Endothelial cell of umbilical vein (primary cell): ENCODE results near the gene KRTAP1-3. TPM values are rescaled to one million over a fixed set of nuclear protein-coding genes. Genes with fewer than 3 reads are reported as not detected.

ENCODE experiments used
- BruUV-seq: library from RNA; stranded (reverse); fragments of 400-500 nt; replicated peaks from 2 replicates; lab custom pipeline; 2021; lab: Mats Ljungman, UMichigan
- CTCF ChIA-PET: fragments of 300-600, 350-600 bp; sonication (Branson Sonifier 250); formaldehyde crosslinking; loops from one replicate; lab custom pipeline; 2021; ENCODE audit warnings: antibody characterized with exemption, inconsistent platforms; lab: Charles Lee
- POLR2A ChIA-PET: fragments of 300-600, 350-600 bp; sonication (Branson Sonifier 250); formaldehyde crosslinking; loops from one replicate; lab custom pipeline; 2021; ENCODE audit warnings: antibody characterized with exemption, inconsistent platforms; lab: Charles Lee
- DNase-seq: peaks from one replicate; pipeline ENCODE4 v3.0.0-alpha.2; 2011; ENCODE audit warnings: low read depth, low spot score
- FAIRE-seq: peaks from 2 replicates; lab custom pipeline; 2011; peaks lifted over from hg19 to GRCh38; lab: Jason Lieb, UNC
- H2AFZ ChIP-seq: 2 replicates; pipeline ENCODE4 v1.6.0; 2012; ENCODE audit warnings: low read depth, low read length, control low read depth, inconsistent platforms
- H3K27ac ChIP-seq: 2 replicates; pipeline ENCODE4 v1.5.1; 2011; ENCODE audit warnings: low read depth, mild to moderate bottlenecking, control low read depth, low read length, moderate library complexity; ENCODE audit not compliant: insufficient read depth
- H3K27me3 ChIP-seq, 2 experiments: 2 replicates each; pipeline versions ENCODE4 v1.6.0 to v1.6.1; 2011; ENCODE audit warnings: low read length in 2 of 2, mixed read lengths in 1 of 2; ENCODE audit not compliant: control insufficient read depth in 2 of 2, insufficient read depth in 2 of 2
- H3K36me3 ChIP-seq, 2 experiments: 2 replicates in 1 of 2; 3 replicates in 1 of 2; pipeline ENCODE4 v1.5.1; 2011; ENCODE audit warnings: low read length in 2 of 2, mild to moderate bottlenecking in 1 of 2, moderate library complexity in 1 of 2; ENCODE audit not compliant: control insufficient read depth in 2 of 2, insufficient read depth in 2 of 2; ENCODE audit errors: extremely low read depth in 1 of 2
- H3K4me1 ChIP-seq: 3 replicates; pipeline ENCODE4 v1.5.1; 2011; ENCODE audit warnings: mild to moderate bottlenecking, low read length; ENCODE audit not compliant: control insufficient read depth, insufficient read depth; ENCODE audit errors: extremely low read depth
- H3K4me2 ChIP-seq: 2 replicates; pipeline ENCODE4 v1.6.1; 2011; ENCODE audit warnings: low read length, control low read depth, mixed read lengths; ENCODE audit not compliant: insufficient read depth
- H3K4me3 ChIP-seq, 3 experiments: fragments of 200-600 bp in 1 of 3; sonication (generic), shearing (Covaris generic) in 1 of 3; replicated peaks in 1 of 3; 2 replicates each; pipeline ENCODE4 v1.5.1; 2011 to 2016; ENCODE audit warnings: control low read depth in 3 of 3, low read length in 3 of 3, mild to moderate bottlenecking in 2 of 3, inconsistent platforms in 1 of 3, low read depth in 1 of 3, moderate library complexity in 1 of 3; ENCODE audit not compliant: insufficient read depth in 1 of 3
- H3K79me2 ChIP-seq: 2 replicates; pipeline ENCODE4 v1.6.0; 2012; ENCODE audit warnings: low read length, inconsistent platforms; ENCODE audit not compliant: control insufficient read depth, insufficient read depth
- H3K9ac ChIP-seq: replicated peaks from 2 replicates; pipeline ENCODE3; 2011; ENCODE audit warnings: low read length, control low read depth; ENCODE audit not compliant: insufficient read depth; ENCODE audit errors: extremely low read depth
- H3K9me1 ChIP-seq: replicated peaks from 3 replicates; pipeline ENCODE4 v1.6.0; 2011; ENCODE audit warnings: mild to moderate bottlenecking, low read length; ENCODE audit not compliant: control insufficient read depth, insufficient read depth; ENCODE audit errors: extremely low read depth
- H3K9me3 ChIP-seq: replicated peaks from 2 replicates; pipeline ENCODE4 v1.5.1; 2012; ENCODE audit warnings: low read length, inconsistent platforms; ENCODE audit not compliant: control insufficient read depth, insufficient read depth
- H4K20me1 ChIP-seq: replicated peaks from 2 replicates; pipeline ENCODE3; 2011; ENCODE audit warnings: mild to moderate bottlenecking, low read length; ENCODE audit not compliant: control insufficient read depth, insufficient read depth; ENCODE audit errors: extremely low read depth
- EZH2 ChIP-seq: IDR thresholded peaks from 2 replicates; pipeline ENCODE4 v1.6.1; 2012; ENCODE audit warnings: borderline replicate concordance, low read depth, mild to moderate bottlenecking, moderate library complexity, low read length, inconsistent platforms; ENCODE audit not compliant: severe bottlenecking
- FOS ChIP-seq: IDR thresholded peaks from 2 replicates; pipeline ENCODE4 v1.6.1; 2011; ENCODE audit warnings: mild to moderate bottlenecking, low read length, moderate library complexity, borderline replicate concordance; ENCODE audit not compliant: insufficient read depth
- GATA2 ChIP-seq: IDR thresholded peaks from 2 replicates; pipeline ENCODE4 v1.7.0; 2011; ENCODE audit warnings: low read depth, mild to moderate bottlenecking, moderate library complexity, mixed read lengths, low read length; ENCODE audit not compliant: insufficient read length, insufficient read depth
- JUN ChIP-seq: IDR thresholded peaks from 2 replicates; pipeline ENCODE4 v1.6.1; 2011; ENCODE audit warnings: borderline replicate concordance, low read depth; ENCODE audit not compliant: insufficient read length, insufficient read depth
- MAX ChIP-seq: IDR thresholded peaks from 2 replicates; pipeline ENCODE4 v1.6.1; 2011; ENCODE audit not compliant: insufficient read depth, insufficient read length
- MYC ChIP-seq: IDR thresholded peaks from one replicate; pipeline ENCODE4 v1.6.1; 2011; ENCODE audit warnings: mild to moderate bottlenecking, low read depth, low read length
- POLR2A ChIP-seq: IDR thresholded peaks from 2 replicates; pipeline ENCODE4 v1.6.1; 2012; ENCODE audit warnings: low read depth, mild to moderate bottlenecking, control low read depth, low read length
- POLR2AphosphoS5 ChIP-seq: IDR thresholded peaks from 2 replicates; pipeline ENCODE4 v1.6.1; 2012; ENCODE audit warnings: low read depth, mild to moderate bottlenecking, control low read depth, low read length, moderate library complexity; ENCODE audit not compliant: insufficient read depth
- dilution Hi-C: fragments of 300-500 bp; cut with MboI; formaldehyde crosslinking; loops from one replicate; pipeline ENCODE4 v1.15.0; 2019; ENCODE audit warnings: low sequenced_read_pairs; ENCODE audit not compliant: extremely low pct_ligation_motif_present
- intact Hi-C: fragments of 100-400 bp; cut with micrococcal nuclease; formaldehyde crosslinking; loops from one replicate; pipeline ENCODE4 v1.10.0; 2022
- polyA plus RNA-seq, 4 experiments: library from polyadenylated mRNA; depleted of rRNA in 3 of 4; stranded (reverse) in 3 of 4; unstranded in 1 of 4; fragments of >200 nt; gene quantifications; 2 replicates each; pipeline versions ENCODE4 v1.2.1 to v1.2.3, GENCODE V29; 2011 to 2012; ENCODE audit warnings: missing spikeins in 1 of 4
- total RNA-seq: library from RNA; stranded (reverse); gene quantifications from 2 replicates; pipeline ENCODE4 v1.2.3, GENCODE V29; 2021
- TF ChIP-seq, protein P1 (sequence below), 2 donors: IDR thresholded peaks; 1 replicate in 1 of 2; 2 replicates in 1 of 2; pipeline ENCODE4 v1.5.1; 2011; ENCODE audit warnings: low read length in 2 of 2, mild to moderate bottlenecking in 2 of 2, moderate library complexity in 2 of 2, control low read depth in 1 of 2, inconsistent platforms in 1 of 2, low read depth in 1 of 2; ENCODE audit not compliant: insufficient read depth in 1 of 2; ENCODE audit errors: extremely low read depth in 1 of 2

The KRTAP1-3 gene
- total and polyA plus RNA-seq, 2 donors (not counting 3 experiments of a cell fraction or from before 2014, with no cell fraction given): not detected

GRCh38 chr17:41024697-41025096 lies 10.0 kb downstream of the KRTAP1-3 start:
- DNase-seq (no peak), FAIRE-seq (no peak)
- no peaks in the 10 kb centered on the region for H3K9me3 ChIP-seq
- H3K4me3 ChIP-seq: no peak overlapping the region
- H2AFZ ChIP-seq: no peak overlapping the region
- H3K4me2 ChIP-seq: no peak overlapping the region
- no peak overlapping the region for H3K9ac ChIP-seq
- no peak overlapping the region for H3K27ac ChIP-seq
- intact Hi-C loops (loop anchor here (10.0 kb wide), 1 partner anchor 750 kb away; no protein-coding TSS in a partner anchor), dilution Hi-C loops (no loop called here)
- H3K79me2 ChIP-seq: no peaks in the 10 kb centered on the region
- no peaks in the 10 kb centered on the region for H3K9me1 ChIP-seq
- H4K20me1 ChIP-seq: no peaks in the 10 kb centered on the region
- H3K27me3 ChIP-seq: peaks cover 0 to 2% of the 10 kb centered on the region in 2 experiments
- ChIA-PET POLR2A (no interaction called here), CTCF (no interaction called here)
- no TSS peak for BruUV-seq
- no peaks in the 10 kb centered on the region for H3K4me1 ChIP-seq
- TF ChIP-seq JUN: no peak
- no peak for TF ChIP-seq MYC
- TF ChIP-seq POLR2AphosphoS5: no peak
- no peak for TF ChIP-seq MAX
- TF ChIP-seq, protein P1, sequence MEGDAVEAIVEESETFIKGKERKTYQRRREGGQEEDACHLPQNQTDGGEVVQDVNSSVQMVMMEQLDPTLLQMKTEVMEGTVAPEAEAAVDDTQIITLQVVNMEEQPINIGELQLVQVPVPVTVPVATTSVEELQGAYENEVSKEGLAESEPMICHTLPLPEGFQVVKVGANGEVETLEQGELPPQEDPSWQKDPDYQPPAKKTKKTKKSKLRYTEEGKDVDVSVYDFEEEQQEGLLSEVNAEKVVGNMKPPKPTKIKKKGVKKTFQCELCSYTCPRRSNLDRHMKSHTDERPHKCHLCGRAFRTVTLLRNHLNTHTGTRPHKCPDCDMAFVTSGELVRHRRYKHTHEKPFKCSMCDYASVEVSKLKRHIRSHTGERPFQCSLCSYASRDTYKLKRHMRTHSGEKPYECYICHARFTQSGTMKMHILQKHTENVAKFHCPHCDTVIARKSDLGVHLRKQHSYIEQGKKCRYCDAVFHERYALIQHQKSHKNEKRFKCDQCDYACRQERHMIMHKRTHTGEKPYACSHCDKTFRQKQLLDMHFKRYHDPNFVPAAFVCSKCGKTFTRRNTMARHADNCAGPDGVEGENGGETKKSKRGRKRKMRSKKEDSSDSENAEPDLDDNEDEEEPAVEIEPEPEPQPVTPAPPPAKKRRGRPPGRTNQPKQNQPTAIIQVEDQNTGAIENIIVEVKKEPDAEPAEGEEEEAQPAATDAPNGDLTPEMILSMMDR (IDR thresholded peaks at IDR 0.05; ENCODE audit: extremely low read depth in 1 of 2, insufficient read depth in 1 of 2, low read depth in 1 of 2, low read length in 2 of 2): no peak
- no peak for TF ChIP-seq FOS
- TF ChIP-seq GATA2: no peak
- TF ChIP-seq POLR2A: no peak
- TF ChIP-seq EZH2: no peak
- H3K36me3 ChIP-seq: no peaks in the 10 kb centered on the region
